ENCODE results near the gene C1orf21. TPM values are rescaled to one million over a fixed set of nuclear protein-coding genes. Genes with fewer than 3 reads are reported as not detected.

C1orf21 gene
- total RNA-seq, 1 donor from 2014 or later, result 43.3 TPM

DNA sequence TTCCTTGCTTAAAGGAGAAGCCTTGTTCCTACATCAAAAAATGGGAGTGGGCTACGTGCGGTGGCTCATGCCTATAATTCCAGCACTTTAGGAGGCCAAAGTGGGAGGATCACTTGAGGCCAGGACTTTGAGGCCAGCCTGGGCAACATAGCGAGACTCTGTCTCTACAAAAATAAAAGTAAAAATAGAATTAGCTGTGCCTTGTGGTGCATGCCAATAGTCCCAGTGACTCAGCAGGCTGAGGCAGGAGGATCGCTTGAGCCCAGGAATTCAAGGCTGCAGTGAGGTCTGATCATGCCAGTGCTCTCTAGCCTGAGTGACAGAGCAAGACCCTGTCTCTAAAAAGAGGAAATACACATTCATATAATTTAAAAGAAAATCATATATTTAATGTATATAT lies 127.1 kb downstream of the C1orf21 start:
- no peaks in the 10 kb centered on the region for H3K36me3 Mint-ChIP-seq (ENCODE audit: unreplicated experiment)
- no peaks in the 10 kb centered on the region for H3K4me1 Mint-ChIP-seq (ENCODE audit: low read depth, unreplicated experiment)
- no peaks in the 10 kb centered on the region for H3K9me3 Mint-ChIP-seq (ENCODE audit: unreplicated experiment)
- no peak overlapping the region for H3K27ac Mint-ChIP-seq (ENCODE audit: unreplicated experiment)
- H3K4me3 Mint-ChIP-seq (ENCODE audit: unreplicated experiment), result no peak overlapping the region
- DNase-seq, result no peak
- TF ChIP-seq, protein P1, sequence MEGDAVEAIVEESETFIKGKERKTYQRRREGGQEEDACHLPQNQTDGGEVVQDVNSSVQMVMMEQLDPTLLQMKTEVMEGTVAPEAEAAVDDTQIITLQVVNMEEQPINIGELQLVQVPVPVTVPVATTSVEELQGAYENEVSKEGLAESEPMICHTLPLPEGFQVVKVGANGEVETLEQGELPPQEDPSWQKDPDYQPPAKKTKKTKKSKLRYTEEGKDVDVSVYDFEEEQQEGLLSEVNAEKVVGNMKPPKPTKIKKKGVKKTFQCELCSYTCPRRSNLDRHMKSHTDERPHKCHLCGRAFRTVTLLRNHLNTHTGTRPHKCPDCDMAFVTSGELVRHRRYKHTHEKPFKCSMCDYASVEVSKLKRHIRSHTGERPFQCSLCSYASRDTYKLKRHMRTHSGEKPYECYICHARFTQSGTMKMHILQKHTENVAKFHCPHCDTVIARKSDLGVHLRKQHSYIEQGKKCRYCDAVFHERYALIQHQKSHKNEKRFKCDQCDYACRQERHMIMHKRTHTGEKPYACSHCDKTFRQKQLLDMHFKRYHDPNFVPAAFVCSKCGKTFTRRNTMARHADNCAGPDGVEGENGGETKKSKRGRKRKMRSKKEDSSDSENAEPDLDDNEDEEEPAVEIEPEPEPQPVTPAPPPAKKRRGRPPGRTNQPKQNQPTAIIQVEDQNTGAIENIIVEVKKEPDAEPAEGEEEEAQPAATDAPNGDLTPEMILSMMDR (IDR thresholded peaks at IDR 0.05; ENCODE audit: partially characterized antibody, unreplicated experiment), result no peak
- H3K27me3 Mint-ChIP-seq (ENCODE audit: unreplicated experiment), result no peaks in the 10 kb centered on the region

DNA sequence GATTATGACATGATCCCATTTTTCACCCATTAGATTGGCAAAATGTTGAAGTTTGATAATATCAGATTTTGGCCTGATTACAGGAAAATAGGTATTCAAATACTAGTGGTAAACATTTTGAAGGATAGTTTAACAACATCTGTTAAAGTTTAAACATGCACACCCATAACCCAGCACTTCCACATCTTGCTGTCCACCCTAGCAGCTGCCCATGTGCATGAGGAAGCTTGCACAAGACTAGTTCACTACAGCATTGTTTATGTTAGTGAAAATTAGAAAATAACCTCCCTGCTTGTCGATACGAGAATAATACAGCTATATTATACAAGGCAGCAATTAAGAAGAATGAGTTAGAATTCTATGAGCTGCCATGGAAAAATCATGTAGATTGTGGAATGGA lies 127.6 kb downstream of the C1orf21 start:
- H3K4me1 Mint-ChIP-seq (ENCODE audit: low read depth, unreplicated experiment), result no peaks in the 10 kb centered on the region
- no peaks in the 10 kb centered on the region for H3K27me3 Mint-ChIP-seq (ENCODE audit: unreplicated experiment)
- H3K27ac Mint-ChIP-seq (ENCODE audit: unreplicated experiment), result no peak overlapping the region
- no peak overlapping the region for H3K4me3 Mint-ChIP-seq (ENCODE audit: unreplicated experiment)
- TF ChIP-seq, protein P1 (IDR thresholded peaks at IDR 0.05; ENCODE audit: partially characterized antibody, unreplicated experiment), result no peak
- no peaks in the 10 kb centered on the region for H3K9me3 Mint-ChIP-seq (ENCODE audit: unreplicated experiment)
- no peak for DNase-seq
- H3K36me3 Mint-ChIP-seq (ENCODE audit: unreplicated experiment), result no peaks in the 10 kb centered on the region

DNA sequence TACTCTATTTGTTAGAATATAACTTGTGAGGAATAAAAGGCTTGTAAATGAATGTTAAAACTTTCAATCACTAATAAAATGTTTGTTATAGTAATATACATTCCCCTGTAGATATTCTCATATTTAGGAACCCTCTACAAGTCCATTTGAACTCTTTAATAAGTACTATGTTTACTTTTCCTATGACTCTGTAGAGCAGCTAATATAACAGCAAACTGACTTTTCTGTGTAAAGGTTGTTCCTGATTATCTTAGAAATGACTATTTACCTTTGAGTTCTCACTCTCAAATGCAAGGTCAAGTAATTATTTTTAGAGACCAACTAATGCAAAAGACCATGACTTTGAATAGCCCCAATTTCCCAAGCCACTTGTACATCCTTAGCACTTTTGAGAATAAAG lies 130.3 kb downstream of the C1orf21 start:
- no peaks in the 10 kb centered on the region for H3K36me3 Mint-ChIP-seq (ENCODE audit: unreplicated experiment)
- TF ChIP-seq, protein P1 (IDR thresholded peaks at IDR 0.05; ENCODE audit: partially characterized antibody, unreplicated experiment), result no peak
- DNase-seq, result no peak
- no peak overlapping the region for H3K27ac Mint-ChIP-seq (ENCODE audit: unreplicated experiment)
- H3K27me3 Mint-ChIP-seq (ENCODE audit: unreplicated experiment), result no peaks in the 10 kb centered on the region
- H3K4me3 Mint-ChIP-seq (ENCODE audit: unreplicated experiment), result no peak overlapping the region
- no peaks in the 10 kb centered on the region for H3K4me1 Mint-ChIP-seq (ENCODE audit: low read depth, unreplicated experiment)
- H3K9me3 Mint-ChIP-seq (ENCODE audit: unreplicated experiment), result no peaks in the 10 kb centered on the region

DNA sequence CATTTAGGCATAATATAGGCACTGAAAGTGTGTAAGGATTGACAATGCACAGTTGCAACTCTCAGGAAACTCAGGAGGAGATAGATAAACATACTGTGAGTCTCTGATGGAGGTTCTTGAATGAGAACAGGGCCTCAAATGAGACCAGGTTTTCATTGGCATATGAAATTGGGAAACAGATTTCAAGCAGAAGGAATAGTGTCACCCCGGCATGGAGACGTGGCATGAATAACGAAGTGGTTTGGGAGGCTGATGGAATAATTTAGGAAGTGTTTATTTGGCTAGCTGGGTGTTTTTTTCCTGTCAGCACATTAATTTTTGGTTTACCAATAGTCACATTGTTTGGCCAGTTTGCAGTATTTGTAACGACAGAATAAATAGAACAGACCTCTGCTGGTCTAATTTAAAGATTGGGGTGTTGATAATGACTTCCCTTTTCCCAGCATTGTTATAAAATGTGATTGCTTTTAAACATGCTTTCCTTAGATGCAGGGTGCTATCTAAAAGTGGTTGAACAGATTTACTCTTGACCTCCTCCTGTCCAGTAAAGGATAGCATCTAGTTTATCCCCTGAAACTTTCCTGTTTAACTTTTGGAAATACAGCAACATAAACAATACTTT lies 132.0 kb downstream of the C1orf21 start:
- Mint-ChIP-seq H3K27ac (ENCODE audit: unreplicated experiment) (no peak overlapping the region), H3K4me1 (ENCODE audit: low read depth, unreplicated experiment) (no peaks in the 10 kb centered on the region), H3K27me3 (ENCODE audit: unreplicated experiment) (no peaks in the 10 kb centered on the region), H3K4me3 (ENCODE audit: unreplicated experiment) (no peak overlapping the region), H3K9me3 (ENCODE audit: unreplicated experiment) (no peaks in the 10 kb centered on the region), H3K36me3 (ENCODE audit: unreplicated experiment) (peaks cover 5% of the 10 kb centered on the region)
- no peak for DNase-seq
- TF ChIP-seq, protein P1 (IDR thresholded peaks at IDR 0.05; ENCODE audit: partially characterized antibody, unreplicated experiment), result no peak

DNA sequence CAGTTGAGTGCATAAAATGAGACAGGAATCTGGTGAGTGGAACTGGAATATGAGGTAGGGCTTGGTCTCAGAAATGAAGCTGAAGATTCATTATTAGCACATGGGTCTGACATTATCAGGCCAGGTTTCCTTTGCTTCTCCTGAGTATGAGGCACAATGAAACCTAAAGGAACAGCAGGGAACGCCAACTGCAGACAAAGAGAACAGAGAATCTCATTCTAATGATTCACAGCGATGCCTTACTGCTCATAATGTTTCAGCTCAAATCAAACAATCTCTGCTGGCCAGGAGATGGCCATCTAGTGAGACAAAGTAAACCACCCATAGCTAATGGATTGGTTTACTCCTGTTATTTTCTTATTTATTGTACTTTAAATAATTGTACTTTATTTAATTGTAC lies 133.5 kb downstream of the C1orf21 start:
- Mint-ChIP-seq H3K4me3 (ENCODE audit: unreplicated experiment) (no peak overlapping the region), H3K4me1 (ENCODE audit: low read depth, unreplicated experiment) (no peaks in the 10 kb centered on the region), H3K9me3 (ENCODE audit: unreplicated experiment) (no peaks in the 10 kb centered on the region), H3K36me3 (ENCODE audit: unreplicated experiment) (peaks cover 5% of the 10 kb centered on the region), H3K27me3 (ENCODE audit: unreplicated experiment) (peaks cover under 1% of the 10 kb centered on the region), H3K27ac (ENCODE audit: unreplicated experiment) (no peak overlapping the region)
- DNase-seq, result no peak
- TF ChIP-seq, protein P1 (IDR thresholded peaks at IDR 0.05; ENCODE audit: partially characterized antibody, unreplicated experiment), result no peak

Measured in glutamatergic neuron (in vitro differentiated cells).